GM10847 (cell line): ENCODE measurements around the gene TRABD2B.

Source experiments
- POLR2A ChIP-seq: IDR thresholded peaks from 2 replicates; pipeline ENCODE4 v1.6.1; 2011; ENCODE audit not compliant: insufficient read length; ENCODE audit errors: extremely low read depth

TRABD2B gene

GRCh38 chr1:47818682-47819573, 178.3 kb downstream of the TRABD2B start:
- no peak for TF ChIP-seq POLR2A

GRCh38 chr1:47817861-47818260, 179.3 kb downstream of the TRABD2B start:
- no peak for TF ChIP-seq POLR2A

- no peak for TF ChIP-seq POLR2A
These were observed 180.7 kb downstream of the TRABD2B start for GRCh38 chr1:47816325-47817071.

- no peak for TF ChIP-seq POLR2A
These were observed 182.4 kb downstream of the TRABD2B start for GRCh38 chr1:47814612-47815395.

GRCh38 chr1:47813970-47814369, 183.2 kb downstream of the TRABD2B start:
- TF ChIP-seq POLR2A = no peak

- no peak for TF ChIP-seq POLR2A
These were observed 184.2 kb downstream of the TRABD2B start for GRCh38 chr1:47812904-47813514.

- no peak for TF ChIP-seq POLR2A
These were observed 186.1 kb downstream of the TRABD2B start for GRCh38 chr1:47810964-47811682.

- TF ChIP-seq POLR2A = no peak
These were observed 187.7 kb downstream of the TRABD2B start for GRCh38 chr1:47809301-47810084.

GRCh38 chr1:47808612-47809011, 188.6 kb downstream of the TRABD2B start:
- no peak for TF ChIP-seq POLR2A

GRCh38 chr1:47805921-47806361, 191.2 kb downstream of the TRABD2B start:
- no peak for TF ChIP-seq POLR2A

- no peak for TF ChIP-seq POLR2A
These were observed 192.2 kb downstream of the TRABD2B start for GRCh38 chr1:47805018-47805417.

GRCh38 chr1:47803815-47804501, 193.2 kb downstream of the TRABD2B start:
- TF ChIP-seq POLR2A = no peak

GRCh38 chr1:47797575-47797974, 199.6 kb downstream of the TRABD2B start:
- TF ChIP-seq POLR2A = no peak
